H1 (cell line): Measurements from ENCODE around the gene ADGRV1.

Experiments
- ATF3 ChIP-seq: IDR thresholded peaks from 2 replicates; pipeline ENCODE4 v1.6.1; 2011; ENCODE audit warnings: low read depth, mild to moderate bottlenecking, low read length; ENCODE audit not compliant: insufficient read depth
- CREB1 ChIP-seq: IDR thresholded peaks from 2 replicates; pipeline ENCODE4 v1.6.1; 2012; ENCODE audit warnings: inconsistent platforms
- GTF2F1 ChIP-seq: IDR thresholded peaks from 2 replicates; pipeline ENCODE4 v1.6.1; 2012; ENCODE audit warnings: low read depth, low read length, improper control_type of control experiment, borderline replicate concordance
- JUN ChIP-seq: IDR thresholded peaks from 2 replicates; pipeline ENCODE4 v1.6.1; 2011; ENCODE audit warnings: low read depth, mild to moderate bottlenecking, improper control_type of control experiment, low read length
- NRF1 ChIP-seq: IDR thresholded peaks from 2 replicates; pipeline ENCODE4 v1.6.1; 2011; ENCODE audit warnings: mild to moderate bottlenecking, low read depth, low read length, improper control_type of control experiment
- POLR2AphosphoS5 ChIP-seq: IDR thresholded peaks from 2 replicates; pipeline ENCODE4 v1.6.1; 2011; ENCODE audit warnings: low read depth, low read length
- SP1 ChIP-seq: IDR thresholded peaks from 2 replicates; pipeline ENCODE4 v1.6.1; 2011; ENCODE audit warnings: low read depth, low read length

GRCh38 chr5:91160714-91161285, 602.2 kb downstream of the ADGRV1 start:
- TF ChIP-seq JUN (no peak), ATF3 (no peak), GTF2F1 (no peak), NRF1 (no peak), CREB1 (no peak), POLR2AphosphoS5 (no peak), SP1 (no peak)
